GM13977 (cell line): ENCODE data around the gene GRAP2.
A peak's percentile ranks its signal among the peaks of the same experiment; 100 is the strongest.

Experiments
- DNase-seq: peaks from one replicate; pipeline ENCODE4 v3.0.0; 2012; ENCODE audit warnings: low spot score
- CTCF ChIP-seq: IDR thresholded peaks from 2 replicates; pipeline ENCODE4 v1.5.1; 2012; ENCODE audit warnings: mild to moderate bottlenecking, control low read depth; ENCODE audit not compliant: insufficient read depth; ENCODE audit errors: extremely low read depth, missing control alignments
- in situ Hi-C: fragments of 300-500 bp; cut with MboI; formaldehyde crosslinking; loops from one replicate; pipeline ENCODE4 v1.12.0; 2022; ENCODE audit warnings: low sequenced_read_pairs, low pct_unique_long_range_greater_than_20kb, mixed read lengths, inconsistent platforms; ENCODE audit not compliant: unreplicated experiment

The GRAP2 gene

GRCh38 chr22:39942439-39943230 lies 41.8 kb downstream of the GRAP2 start:
- no peak for TF ChIP-seq CTCF
- in situ Hi-C loops: no loop called here
- DNase-seq: no peak

- in situ Hi-C loops: no loop called here
- peak; percentile 18 for TF ChIP-seq CTCF
- no peak for DNase-seq
Measured at GRCh38 chr22:39943337-39943736, 42.5 kb downstream of the GRAP2 start.

- in situ Hi-C loops: no loop called here
- TF ChIP-seq CTCF: no peak
- no peak for DNase-seq
Measured at GRCh38 chr22:39943953-39944872, 43.3 kb downstream of the GRAP2 start.

GRCh38 chr22:39946126-39946502 lies 45.2 kb downstream of the GRAP2 start:
- no peak for DNase-seq

GRCh38 chr22:39946503-39947219 lies 45.8 kb downstream of the GRAP2 start:
- in situ Hi-C loops: no loop called here
- DNase-seq: no peak
- no peak for TF ChIP-seq CTCF

More at GRCh38 chr22:39946126-39946502, 45.2 kb downstream of the GRAP2 start:
- in situ Hi-C loops: no loop called here
- TF ChIP-seq CTCF: no peak
